WTC11 (cell line): ENCODE results near the gene IL25. TPM values are rescaled to one million over a fixed set of nuclear protein-coding genes. Genes with fewer than 3 reads are reported as not detected.

ENCODE experiments used
- ATAC-seq: fragments of 200-7000 bp; cut with Tn5 transposase; 2 replicates; pipeline ENCODE4 v1.10.0; 2021; ENCODE audit warnings: mild to moderate bottlenecking, moderate library complexity
- CTCF ChIA-PET: fragments of 300-600 bp; sonication (Branson Sonifier 250); formaldehyde crosslinking; loops from one replicate; lab custom pipeline; 2021; ENCODE audit warnings: antibody characterized with exemption; lab: Charles Lee
- POLR2A ChIA-PET: fragments of 350-600 bp; sonication (Branson Sonifier 250); formaldehyde crosslinking; loops from one replicate; lab custom pipeline; 2021; ENCODE audit warnings: antibody characterized with exemption; lab: Charles Lee
- DNase-seq: peaks from one replicate; pipeline ENCODE4 v3.0.0; 2021; ENCODE audit warnings: low spot score
- H3K27ac Mint-ChIP-seq: 2 replicates; pipeline ENCODE4 v1.8.0; 2021; ENCODE audit warnings: mixed read lengths
- H3K27me3 Mint-ChIP-seq: 2 replicates; pipeline ENCODE4 v1.8.0; 2021; ENCODE audit warnings: low read depth, mild to moderate bottlenecking, moderate library complexity, mixed read lengths
- H3K36me3 Mint-ChIP-seq: 2 replicates; pipeline ENCODE4 v1.8.0; 2021; ENCODE audit warnings: mixed read lengths
- H3K4me1 Mint-ChIP-seq: 2 replicates; pipeline ENCODE4 v1.8.0; 2022; ENCODE audit warnings: mixed read lengths
- H3K4me3 Mint-ChIP-seq: 2 replicates; pipeline ENCODE4 v1.8.0; 2021; ENCODE audit warnings: mild to moderate bottlenecking, moderate library complexity, mixed read lengths
- H3K9me3 Mint-ChIP-seq: 2 replicates; pipeline ENCODE4 v1.8.0; 2021; ENCODE audit warnings: mixed read lengths
- ATF1 ChIP-seq: sonication (generic); formaldehyde crosslinking; IDR thresholded peaks from 2 replicates; pipeline ENCODE4 v1.8.1; 2023; ENCODE audit warnings: mild to moderate bottlenecking, moderate library complexity, missing genetic modification reagents
- CREB1 ChIP-seq: sonication (generic); formaldehyde crosslinking; IDR thresholded peaks from 2 replicates; pipeline ENCODE4 v1.8.0; 2023; ENCODE audit warnings: mild to moderate bottlenecking, missing genetic modification reagents
- ETV6 ChIP-seq: sonication (generic); formaldehyde crosslinking; IDR thresholded peaks from 2 replicates; pipeline ENCODE4 v1.8.1; 2022; ENCODE audit warnings: mild to moderate bottlenecking, missing genetic modification reagents
- FOXK1 ChIP-seq: sonication (generic); formaldehyde crosslinking; IDR thresholded peaks from 2 replicates; pipeline ENCODE4 v1.8.0; 2022; ENCODE audit warnings: mild to moderate bottlenecking, moderate library complexity, missing genetic modification reagents
- MYBL2 ChIP-seq: sonication (generic); formaldehyde crosslinking; IDR thresholded peaks from 2 replicates; pipeline ENCODE4 v1.8.1; 2023; ENCODE audit warnings: mild to moderate bottlenecking, moderate library complexity, missing genetic modification reagents
- NFATC4 ChIP-seq: fragments of 250-450 bp; sonication (Bioruptor Pico); IDR thresholded peaks from 2 replicates; pipeline ENCODE4 v1.9.0; 2021; ENCODE audit warnings: mild to moderate bottlenecking
- NFYB ChIP-seq: sonication (generic); formaldehyde crosslinking; conservative IDR thresholded peaks from 2 replicates; pipeline ENCODE4 v1.8.0; 2022; ENCODE audit warnings: low read depth, missing genetic modification reagents
- OVOL2 ChIP-seq: fragments of 250-450 bp; sonication (Bioruptor Pico); IDR thresholded peaks from 2 replicates; pipeline ENCODE4 v1.9.0; 2021; ENCODE audit warnings: mild to moderate bottlenecking, borderline replicate concordance
- SMAD3 ChIP-seq: sonication (generic); formaldehyde crosslinking; IDR thresholded peaks from 2 replicates; pipeline ENCODE4 v1.8.0; 2022; ENCODE audit warnings: missing genetic modification reagents, mild to moderate bottlenecking, borderline replicate concordance
- SMAD4 ChIP-seq: sonication (generic); formaldehyde crosslinking; IDR thresholded peaks from 2 replicates; pipeline ENCODE4 v1.8.0; 2022; ENCODE audit warnings: mild to moderate bottlenecking, missing genetic modification reagents
- SP1 ChIP-seq: sonication (generic); formaldehyde crosslinking; conservative IDR thresholded peaks from 2 replicates; pipeline ENCODE4 v1.8.1; 2022; ENCODE audit warnings: missing genetic modification reagents
- TCF7 ChIP-seq: sonication (generic); formaldehyde crosslinking; IDR thresholded peaks from 2 replicates; pipeline ENCODE4 v1.8.0; 2022; ENCODE audit warnings: mild to moderate bottlenecking, low read depth, missing genetic modification reagents, moderate library complexity
- TEAD1 ChIP-seq: sonication (generic); formaldehyde crosslinking; IDR thresholded peaks from 2 replicates; pipeline ENCODE4 v1.8.0; 2022; ENCODE audit warnings: mild to moderate bottlenecking, missing genetic modification reagents
- ZBTB21 ChIP-seq: sonication (generic); formaldehyde crosslinking; IDR thresholded peaks from 2 replicates; pipeline ENCODE4 v1.8.1; 2023; ENCODE audit warnings: mild to moderate bottlenecking, missing genetic modification reagents, borderline replicate concordance
- ZNF232 ChIP-seq: sonication (generic); formaldehyde crosslinking; IDR thresholded peaks from 2 replicates; pipeline ENCODE4 v1.8.0; 2022; ENCODE audit warnings: mild to moderate bottlenecking, missing genetic modification reagents
- ZNF423 ChIP-seq: fragments of 250-450 bp; sonication (Bioruptor Pico); IDR thresholded peaks from 2 replicates; pipeline ENCODE4 v2.1.2; 2022; ENCODE audit warnings: mild to moderate bottlenecking, moderate library complexity
- total RNA-seq: library from RNA; stranded (reverse); gene quantifications from 3 replicates; pipeline ENCODE4 v1.2.3, GENCODE V29; 2021
- TF ChIP-seq, protein P1 (sequence below): sonication (generic); formaldehyde crosslinking; IDR thresholded peaks from 2 replicates; pipeline ENCODE4 v1.8.1; 2023; ENCODE audit warnings: mild to moderate bottlenecking, missing genetic modification reagents, moderate library complexity
- TF ChIP-seq, protein P2 (sequence below): sonication (generic); formaldehyde crosslinking; IDR thresholded peaks from 2 replicates; pipeline ENCODE4 v1.8.1; 2022; ENCODE audit warnings: low read depth, mild to moderate bottlenecking, moderate library complexity, missing genetic modification reagents, borderline replicate concordance
- TF ChIP-seq, protein P3 (sequence below): sonication (generic); formaldehyde crosslinking; conservative IDR thresholded peaks from 2 replicates; pipeline ENCODE4 v1.8.1; 2023; ENCODE audit warnings: mild to moderate bottlenecking, low read depth, missing genetic modification reagents, moderate library complexity
- TF ChIP-seq, protein P4 (sequence below): sonication (generic); formaldehyde crosslinking; IDR thresholded peaks from 2 replicates; pipeline ENCODE4 v1.8.0; 2023; ENCODE audit warnings: missing genetic modification reagents, mild to moderate bottlenecking, borderline replicate concordance
- TF ChIP-seq, protein P5 (sequence below): sonication (generic); formaldehyde crosslinking; IDR thresholded peaks from 2 replicates; pipeline ENCODE4 v1.8.0; 2022; ENCODE audit warnings: mild to moderate bottlenecking, missing genetic modification reagents

IL25 gene
- total RNA-seq, 1 experiment from 2014 or later, result 0.24 TPM

DNA sequence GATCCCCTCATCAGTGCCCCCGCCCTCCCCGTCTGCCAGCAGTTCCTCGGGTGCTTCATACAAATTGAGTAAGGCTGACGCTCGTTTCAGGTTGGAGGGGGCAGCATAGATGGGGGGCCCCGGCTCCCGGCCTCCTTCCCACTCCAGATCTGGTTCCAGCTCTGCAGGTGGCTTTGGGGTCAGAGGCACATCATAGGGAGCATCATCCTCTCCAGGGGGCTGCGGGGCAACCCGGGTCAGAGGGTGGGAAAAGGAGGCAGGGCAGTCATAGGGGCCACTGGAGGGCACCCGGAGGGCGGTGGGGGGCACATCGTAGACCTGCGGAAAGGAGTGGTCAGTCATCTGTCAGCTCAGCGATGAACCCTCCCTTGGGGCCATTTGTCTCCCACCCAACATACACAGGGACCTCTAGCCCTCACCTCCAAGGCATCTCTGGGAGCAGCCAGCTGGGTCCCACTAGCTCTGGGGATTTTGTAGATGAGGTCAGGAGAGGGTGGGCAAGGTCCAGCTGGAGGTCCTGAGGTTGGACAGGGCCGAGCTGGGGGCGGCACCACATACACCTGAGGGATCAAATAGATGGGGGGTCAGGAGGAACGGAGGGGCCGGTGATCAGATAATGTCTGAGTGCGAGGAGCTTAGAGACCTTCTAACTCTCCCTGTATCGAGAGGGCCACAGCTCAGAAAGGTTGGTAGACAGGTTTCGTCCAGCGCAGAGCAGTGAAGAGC lies 12.7 kb upstream of the IL25 start:
- ChIA-PET CTCF (interaction anchor here (0.6 to 9.1 kb wide), 39 partner anchors 8 to 288 kb away, joined by 3 to 95 read pairs (median 4); partner anchors contain the start of genes BCL2L2, CMTM5, PABPN1 and PPP1R3E), POLR2A (interaction anchor here (1.0 to 1.2 kb wide), 3 partner anchors 7 to 38 kb away, joined by 3 to 8 read pairs (median 5); partner anchors contain the start of genes PABPN1 and SLC22A17)
- DNase-seq, result no peak
- no peaks in the 10 kb centered on the region for H3K9me3 Mint-ChIP-seq
- no peak overlapping the region for H3K27ac Mint-ChIP-seq
- ATAC-seq, result no peak
- H3K4me3 Mint-ChIP-seq, result no peak overlapping the region
- H3K4me1 Mint-ChIP-seq, result peaks cover 22% of the 10 kb centered on the region
- H3K36me3 Mint-ChIP-seq, result peaks cover 17% of the 10 kb centered on the region
- TF ChIP-seq, protein P1, sequence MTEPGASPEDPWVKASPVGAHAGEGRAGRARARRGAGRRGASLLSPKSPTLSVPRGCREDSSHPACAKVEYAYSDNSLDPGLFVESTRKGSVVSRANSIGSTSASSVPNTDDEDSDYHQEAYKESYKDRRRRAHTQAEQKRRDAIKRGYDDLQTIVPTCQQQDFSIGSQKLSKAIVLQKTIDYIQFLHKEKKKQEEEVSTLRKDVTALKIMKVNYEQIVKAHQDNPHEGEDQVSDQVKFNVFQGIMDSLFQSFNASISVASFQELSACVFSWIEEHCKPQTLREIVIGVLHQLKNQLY (CRISPR knock-in tag), result no peak
- TF ChIP-seq SMAD4 (CRISPR knock-in tag) (no peak), ETV6 (CRISPR knock-in tag) (no peak), MYBL2 (no peak), FOXK1 (CRISPR knock-in tag) (no peak), ATF1 (CRISPR knock-in tag) (no peak), NFATC4 (CRISPR knock-in tag) (no peak), SP1 (CRISPR knock-in tag) (no peak), TCF7 (CRISPR knock-in tag) (no peak), ZNF423 (no peak), SMAD3 (no peak)
- TF ChIP-seq, protein P2, sequence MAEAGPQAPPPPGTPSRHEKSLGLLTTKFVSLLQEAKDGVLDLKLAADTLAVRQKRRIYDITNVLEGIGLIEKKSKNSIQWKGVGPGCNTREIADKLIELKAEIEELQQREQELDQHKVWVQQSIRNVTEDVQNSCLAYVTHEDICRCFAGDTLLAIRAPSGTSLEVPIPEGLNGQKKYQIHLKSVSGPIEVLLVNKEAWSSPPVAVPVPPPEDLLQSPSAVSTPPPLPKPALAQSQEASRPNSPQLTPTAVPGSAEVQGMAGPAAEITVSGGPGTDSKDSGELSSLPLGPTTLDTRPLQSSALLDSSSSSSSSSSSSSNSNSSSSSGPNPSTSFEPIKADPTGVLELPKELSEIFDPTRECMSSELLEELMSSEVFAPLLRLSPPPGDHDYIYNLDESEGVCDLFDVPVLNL (CRISPR knock-in tag), result no peak
- TF ChIP-seq, all 79 proteins: peak for 0
- H3K27me3 Mint-ChIP-seq, result peaks cover 7% of the 10 kb centered on the region

DNA sequence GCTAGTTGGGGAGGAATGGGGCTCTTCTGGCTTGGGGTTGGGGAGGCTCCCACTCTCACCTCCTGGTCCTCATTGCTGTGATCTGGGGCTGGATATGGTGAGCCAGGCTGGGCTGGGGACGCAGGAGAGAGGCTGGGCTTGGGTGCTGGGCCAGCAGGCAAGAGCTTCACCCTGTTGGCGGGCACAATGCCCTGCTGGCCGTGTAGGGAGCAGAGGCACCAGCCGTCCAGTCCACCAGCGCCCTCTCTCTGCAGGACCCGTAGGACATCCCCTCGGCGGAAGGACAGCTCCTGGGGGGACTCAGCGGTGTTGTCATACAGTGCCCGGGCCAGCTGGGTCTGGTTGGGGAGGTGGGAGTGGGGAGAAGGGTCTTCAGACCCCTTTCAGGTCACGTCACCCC lies 12.1 kb upstream of the IL25 start:
- no peak overlapping the region for H3K27ac Mint-ChIP-seq
- H3K4me1 Mint-ChIP-seq, result peaks cover 22% of the 10 kb centered on the region
- peaks cover 6% of the 10 kb centered on the region for H3K27me3 Mint-ChIP-seq
- TF ChIP-seq NFYB, result no peak
- no peak for TF ChIP-seq OVOL2 (CRISPR knock-in tag)
- POLR2A ChIA-PET, result interaction anchor here (0.5 to 1.2 kb wide), 5 partner anchors 8 to 194 kb away, joined by 3 to 8 read pairs (median 5); partner anchors contain the start of genes PABPN1 and SLC22A17
- no peak overlapping the region for H3K4me3 Mint-ChIP-seq
- CTCF ChIA-PET, result interaction anchor here (0.6 to 9.1 kb wide), 44 partner anchors 8 to 289 kb away, joined by 3 to 95 read pairs (median 4); partner anchors contain the start of genes ACIN1, BCL2L2, C14orf119 and CMTM5
- DNase-seq, result peak; percentile 69
- no peaks in the 10 kb centered on the region for H3K9me3 Mint-ChIP-seq
- H3K36me3 Mint-ChIP-seq, result peaks cover 17% of the 10 kb centered on the region
- peak; percentile 58 for ATAC-seq

DNA sequence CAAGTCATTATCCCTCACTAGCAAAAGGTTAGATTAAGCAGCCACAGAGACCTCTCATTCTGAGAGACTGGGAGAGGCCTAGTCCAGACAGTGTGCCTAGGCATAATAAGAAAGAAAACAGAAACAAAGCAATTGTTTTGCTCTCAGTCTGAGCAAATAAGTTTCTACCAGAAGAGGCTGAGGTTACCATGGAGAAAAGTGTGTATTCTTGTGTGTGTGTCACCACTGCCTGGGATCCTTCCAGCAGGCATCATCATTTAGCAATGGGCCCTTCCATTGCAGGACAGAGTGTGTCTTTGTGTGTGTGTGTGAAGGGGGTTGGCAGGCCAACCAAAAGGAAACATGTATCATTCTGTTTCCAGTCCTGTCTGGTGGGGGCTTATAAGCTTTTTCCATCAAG lies 11.3 kb upstream of the IL25 start:
- no peak for ATAC-seq
- POLR2A ChIA-PET, result interaction anchor here (0.9 kb wide), 1 partner anchor 19 kb away, joined by 4 read pairs; no protein-coding TSS in a partner anchor
- Mint-ChIP-seq H3K4me1 (peaks cover 22% of the 10 kb centered on the region), H3K27me3 (peaks cover 6% of the 10 kb centered on the region), H3K9me3 (no peaks in the 10 kb centered on the region), H3K4me3 (no peak overlapping the region), H3K27ac (no peak overlapping the region), H3K36me3 (peaks cover 14% of the 10 kb centered on the region)
- CTCF ChIA-PET, result interaction anchor here (0.8 to 9.1 kb wide), 16 partner anchors 8 to 266 kb away, joined by 3 to 95 read pairs (median 10); partner anchors contain the start of genes ACIN1, C14orf119, CMTM5 and PABPN1
- no peak for DNase-seq
- TF ChIP-seq, protein P3, sequence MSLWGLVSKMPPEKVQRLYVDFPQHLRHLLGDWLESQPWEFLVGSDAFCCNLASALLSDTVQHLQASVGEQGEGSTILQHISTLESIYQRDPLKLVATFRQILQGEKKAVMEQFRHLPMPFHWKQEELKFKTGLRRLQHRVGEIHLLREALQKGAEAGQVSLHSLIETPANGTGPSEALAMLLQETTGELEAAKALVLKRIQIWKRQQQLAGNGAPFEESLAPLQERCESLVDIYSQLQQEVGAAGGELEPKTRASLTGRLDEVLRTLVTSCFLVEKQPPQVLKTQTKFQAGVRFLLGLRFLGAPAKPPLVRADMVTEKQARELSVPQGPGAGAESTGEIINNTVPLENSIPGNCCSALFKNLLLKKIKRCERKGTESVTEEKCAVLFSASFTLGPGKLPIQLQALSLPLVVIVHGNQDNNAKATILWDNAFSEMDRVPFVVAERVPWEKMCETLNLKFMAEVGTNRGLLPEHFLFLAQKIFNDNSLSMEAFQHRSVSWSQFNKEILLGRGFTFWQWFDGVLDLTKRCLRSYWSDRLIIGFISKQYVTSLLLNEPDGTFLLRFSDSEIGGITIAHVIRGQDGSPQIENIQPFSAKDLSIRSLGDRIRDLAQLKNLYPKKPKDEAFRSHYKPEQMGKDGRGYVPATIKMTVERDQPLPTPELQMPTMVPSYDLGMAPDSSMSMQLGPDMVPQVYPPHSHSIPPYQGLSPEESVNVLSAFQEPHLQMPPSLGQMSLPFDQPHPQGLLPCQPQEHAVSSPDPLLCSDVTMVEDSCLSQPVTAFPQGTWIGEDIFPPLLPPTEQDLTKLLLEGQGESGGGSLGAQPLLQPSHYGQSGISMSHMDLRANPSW (CRISPR knock-in tag), result no peak
- TF ChIP-seq, protein P4, sequence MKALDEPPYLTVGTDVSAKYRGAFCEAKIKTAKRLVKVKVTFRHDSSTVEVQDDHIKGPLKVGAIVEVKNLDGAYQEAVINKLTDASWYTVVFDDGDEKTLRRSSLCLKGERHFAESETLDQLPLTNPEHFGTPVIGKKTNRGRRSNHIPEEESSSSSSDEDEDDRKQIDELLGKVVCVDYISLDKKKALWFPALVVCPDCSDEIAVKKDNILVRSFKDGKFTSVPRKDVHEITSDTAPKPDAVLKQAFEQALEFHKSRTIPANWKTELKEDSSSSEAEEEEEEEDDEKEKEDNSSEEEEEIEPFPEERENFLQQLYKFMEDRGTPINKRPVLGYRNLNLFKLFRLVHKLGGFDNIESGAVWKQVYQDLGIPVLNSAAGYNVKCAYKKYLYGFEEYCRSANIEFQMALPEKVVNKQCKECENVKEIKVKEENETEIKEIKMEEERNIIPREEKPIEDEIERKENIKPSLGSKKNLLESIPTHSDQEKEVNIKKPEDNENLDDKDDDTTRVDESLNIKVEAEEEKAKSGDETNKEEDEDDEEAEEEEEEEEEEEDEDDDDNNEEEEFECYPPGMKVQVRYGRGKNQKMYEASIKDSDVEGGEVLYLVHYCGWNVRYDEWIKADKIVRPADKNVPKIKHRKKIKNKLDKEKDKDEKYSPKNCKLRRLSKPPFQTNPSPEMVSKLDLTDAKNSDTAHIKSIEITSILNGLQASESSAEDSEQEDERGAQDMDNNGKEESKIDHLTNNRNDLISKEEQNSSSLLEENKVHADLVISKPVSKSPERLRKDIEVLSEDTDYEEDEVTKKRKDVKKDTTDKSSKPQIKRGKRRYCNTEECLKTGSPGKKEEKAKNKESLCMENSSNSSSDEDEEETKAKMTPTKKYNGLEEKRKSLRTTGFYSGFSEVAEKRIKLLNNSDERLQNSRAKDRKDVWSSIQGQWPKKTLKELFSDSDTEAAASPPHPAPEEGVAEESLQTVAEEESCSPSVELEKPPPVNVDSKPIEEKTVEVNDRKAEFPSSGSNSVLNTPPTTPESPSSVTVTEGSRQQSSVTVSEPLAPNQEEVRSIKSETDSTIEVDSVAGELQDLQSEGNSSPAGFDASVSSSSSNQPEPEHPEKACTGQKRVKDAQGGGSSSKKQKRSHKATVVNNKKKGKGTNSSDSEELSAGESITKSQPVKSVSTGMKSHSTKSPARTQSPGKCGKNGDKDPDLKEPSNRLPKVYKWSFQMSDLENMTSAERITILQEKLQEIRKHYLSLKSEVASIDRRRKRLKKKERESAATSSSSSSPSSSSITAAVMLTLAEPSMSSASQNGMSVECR, result no peak
- TF ChIP-seq ZBTB21, result no peak
- no peak for TF ChIP-seq CREB1 (CRISPR knock-in tag)
- TF ChIP-seq TEAD1 (CRISPR knock-in tag), result no peak
- TF ChIP-seq ZNF232 (CRISPR knock-in tag), result no peak
- TF ChIP-seq SMAD4 (CRISPR knock-in tag), result no peak
- TF ChIP-seq, protein P5, sequence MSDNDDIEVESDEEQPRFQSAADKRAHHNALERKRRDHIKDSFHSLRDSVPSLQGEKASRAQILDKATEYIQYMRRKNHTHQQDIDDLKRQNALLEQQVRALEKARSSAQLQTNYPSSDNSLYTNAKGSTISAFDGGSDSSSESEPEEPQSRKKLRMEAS (CRISPR knock-in tag), result no peak
